Breast epithelium (tissue), 3 donors: Measurements from ENCODE around the gene EIF6.

ENCODE experiments used
- POLR2A ChIP-seq: fragments of 450-650 bp; IDR thresholded peaks from one replicate; pipeline ENCODE4 v1.6.1; 2016; ENCODE audit warnings: antibody characterized with exemption, mild to moderate bottlenecking, moderate library complexity
- POLR2AphosphoS5 ChIP-seq, 3 donors: sonication (generic); formaldehyde crosslinking; IDR thresholded peaks; one replicate each; pipeline ENCODE4 v1.6.1; 2017; ENCODE audit warnings: antibody characterized with exemption in 3 of 3
- TF ChIP-seq, protein P1 (sequence below), 3 donors: fragments of 450-650 bp; IDR thresholded peaks; one replicate each; pipeline ENCODE4 v1.5.1; 2016 to 2017; ENCODE audit warnings: antibody characterized with exemption in 3 of 3, mild to moderate bottlenecking in 3 of 3, moderate library complexity in 3 of 3

DNA sequence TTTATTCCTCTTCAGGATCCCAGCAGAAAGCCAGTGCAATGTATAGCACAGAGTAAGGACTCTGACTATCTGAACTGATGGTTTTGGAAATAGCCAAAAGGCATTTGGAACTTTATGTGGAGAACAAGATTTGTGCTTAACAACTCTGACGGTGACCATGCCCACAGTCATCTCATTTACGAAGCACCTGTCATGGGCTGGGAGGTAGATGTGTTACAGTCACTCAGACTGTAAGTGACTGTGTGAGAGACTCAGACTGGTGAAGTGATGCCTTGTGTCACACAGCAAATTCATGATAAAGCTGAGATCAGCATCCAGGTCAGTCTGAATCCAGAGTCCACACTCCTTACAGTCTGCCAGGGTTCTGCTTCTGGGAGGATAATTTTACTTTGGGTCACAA lies 31.5 kb upstream of the EIF6 start:
- TF ChIP-seq POLR2A: no peak
- no peak for TF ChIP-seq POLR2AphosphoS5 (IDR thresholded peaks at IDR 0.05)
- TF ChIP-seq, protein P1, sequence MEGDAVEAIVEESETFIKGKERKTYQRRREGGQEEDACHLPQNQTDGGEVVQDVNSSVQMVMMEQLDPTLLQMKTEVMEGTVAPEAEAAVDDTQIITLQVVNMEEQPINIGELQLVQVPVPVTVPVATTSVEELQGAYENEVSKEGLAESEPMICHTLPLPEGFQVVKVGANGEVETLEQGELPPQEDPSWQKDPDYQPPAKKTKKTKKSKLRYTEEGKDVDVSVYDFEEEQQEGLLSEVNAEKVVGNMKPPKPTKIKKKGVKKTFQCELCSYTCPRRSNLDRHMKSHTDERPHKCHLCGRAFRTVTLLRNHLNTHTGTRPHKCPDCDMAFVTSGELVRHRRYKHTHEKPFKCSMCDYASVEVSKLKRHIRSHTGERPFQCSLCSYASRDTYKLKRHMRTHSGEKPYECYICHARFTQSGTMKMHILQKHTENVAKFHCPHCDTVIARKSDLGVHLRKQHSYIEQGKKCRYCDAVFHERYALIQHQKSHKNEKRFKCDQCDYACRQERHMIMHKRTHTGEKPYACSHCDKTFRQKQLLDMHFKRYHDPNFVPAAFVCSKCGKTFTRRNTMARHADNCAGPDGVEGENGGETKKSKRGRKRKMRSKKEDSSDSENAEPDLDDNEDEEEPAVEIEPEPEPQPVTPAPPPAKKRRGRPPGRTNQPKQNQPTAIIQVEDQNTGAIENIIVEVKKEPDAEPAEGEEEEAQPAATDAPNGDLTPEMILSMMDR (IDR thresholded peaks at IDR 0.05): no peak
